ENCODE results near the gene FRMD3.

Gene FRMD3

DNA sequence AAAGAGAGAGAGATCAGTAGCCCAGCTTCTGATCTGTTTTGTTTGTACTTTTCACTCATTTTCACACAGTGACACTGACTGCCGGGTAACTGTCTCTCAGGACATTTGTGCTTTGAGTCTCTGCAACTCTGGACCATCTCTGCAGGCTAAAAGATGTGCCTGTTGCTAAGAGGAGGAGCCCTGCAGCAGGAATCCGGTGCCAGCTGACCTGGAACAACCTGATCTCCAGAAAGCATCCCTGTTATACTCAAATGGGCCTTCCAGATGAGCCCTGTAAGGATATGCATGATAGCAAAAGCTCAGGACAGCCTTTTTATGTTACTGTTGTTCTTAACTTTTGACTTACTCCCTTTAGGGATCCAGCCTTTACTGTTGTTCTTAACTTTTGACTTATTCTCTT, 304.6 kb downstream of the FRMD3 start:
- ATAC-seq (no peak), DNase-seq (ENCODE audit: low spot score in 2 of 2) (no peak)
- Mint-ChIP-seq H3K9me3 (peaks cover 3% of the 10 kb centered on the region), H3K4me1 (no peaks in the 10 kb centered on the region), H3K27ac (no peak overlapping the region), H3K4me3 (no peak overlapping the region), H3K36me3 (no peaks in the 10 kb centered on the region)

DNA sequence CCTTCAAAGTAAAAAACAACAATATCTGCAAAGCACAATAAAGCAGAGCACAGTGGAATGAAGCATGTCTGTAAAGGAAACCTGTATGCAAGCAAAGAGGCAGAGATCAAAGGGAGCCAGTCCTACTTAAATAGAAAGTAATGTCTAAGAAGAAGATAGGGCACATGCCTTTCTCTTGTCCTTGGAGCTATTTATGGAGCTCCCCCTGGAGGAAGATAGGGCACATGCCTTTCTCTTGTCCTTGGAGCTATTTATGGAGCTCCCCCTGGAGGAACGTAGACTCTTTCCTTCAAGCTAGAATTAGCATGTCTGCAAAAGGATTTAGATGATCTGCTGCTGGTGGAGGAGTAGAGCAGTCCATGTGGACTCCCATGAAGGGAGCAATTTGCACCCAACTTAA, 307.2 kb downstream of the FRMD3 start:
- Mint-ChIP-seq H3K9me3 (peaks cover 3% of the 10 kb centered on the region), H3K36me3 (no peaks in the 10 kb centered on the region), H3K4me1 (no peaks in the 10 kb centered on the region), H3K4me3 (no peak overlapping the region), H3K27ac (no peak overlapping the region)
- DNase-seq (ENCODE audit: low spot score in 2 of 2) = no peak
- peak; percentile 48 for ATAC-seq

DNA sequence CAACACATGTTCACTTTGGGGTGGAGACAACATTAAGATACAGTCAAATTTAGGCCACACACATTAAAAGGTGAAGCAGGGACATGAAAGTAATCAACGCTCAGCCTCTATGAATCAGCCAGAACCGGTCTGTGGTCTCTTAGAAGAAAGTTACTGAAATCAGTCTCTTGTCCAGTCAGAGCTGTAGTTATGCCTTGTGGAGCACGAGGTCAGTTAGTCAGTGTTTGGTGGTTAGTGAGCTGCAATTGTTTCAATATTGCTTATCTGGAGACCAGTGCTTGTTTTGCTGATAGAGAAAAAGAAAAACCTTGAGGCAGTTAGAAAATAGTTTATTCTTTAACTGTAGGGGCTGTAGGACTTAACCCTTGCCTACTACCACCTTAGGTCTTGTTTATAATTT, 317.5 kb downstream of the FRMD3 start:
- Mint-ChIP-seq H3K36me3 (no peaks in the 10 kb centered on the region), H3K9me3 (no peaks in the 10 kb centered on the region), H3K4me1 (peaks cover 19% of the 10 kb centered on the region), H3K27ac (no peak overlapping the region), H3K4me3 (no peak overlapping the region)
- DNase-seq (ENCODE audit: low spot score in 2 of 2) = no peak
- peak; percentile 98 for ATAC-seq

DNA sequence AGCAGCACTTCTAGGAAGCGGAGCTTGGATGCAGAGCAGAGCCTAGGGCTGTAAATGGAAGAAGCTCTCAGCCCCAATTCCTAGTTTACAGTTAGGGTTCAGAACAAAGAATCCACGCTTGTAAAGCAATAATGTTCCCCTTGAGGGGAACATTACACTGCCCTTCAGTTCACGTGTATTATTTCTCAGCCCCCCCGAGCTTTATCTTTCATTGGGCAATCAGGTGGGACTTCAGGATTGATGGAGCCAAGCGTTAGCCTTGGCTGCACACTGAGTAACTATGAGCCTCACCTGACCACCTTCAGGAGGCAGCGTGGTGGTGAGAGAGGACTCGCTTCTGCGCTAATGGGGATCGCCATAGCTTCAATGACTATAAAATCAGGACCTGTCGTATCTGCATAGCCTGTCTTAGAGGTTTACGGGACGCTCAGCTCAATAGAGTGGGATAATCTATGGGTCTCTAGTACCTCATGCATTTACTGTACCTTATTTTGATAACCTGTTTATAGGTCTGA, 318.2 kb downstream of the FRMD3 start:
- H3K4me3 Mint-ChIP-seq = peak overlapping the region; percentile 62
- DNase-seq (ENCODE audit: low spot score in 2 of 2) (no peak), ATAC-seq (no peak)
- H3K9me3 Mint-ChIP-seq = no peaks in the 10 kb centered on the region
- no peak overlapping the region for H3K27ac Mint-ChIP-seq
- H3K4me1 Mint-ChIP-seq = peaks cover 19% of the 10 kb centered on the region
- H3K36me3 Mint-ChIP-seq = no peaks in the 10 kb centered on the region

DNA sequence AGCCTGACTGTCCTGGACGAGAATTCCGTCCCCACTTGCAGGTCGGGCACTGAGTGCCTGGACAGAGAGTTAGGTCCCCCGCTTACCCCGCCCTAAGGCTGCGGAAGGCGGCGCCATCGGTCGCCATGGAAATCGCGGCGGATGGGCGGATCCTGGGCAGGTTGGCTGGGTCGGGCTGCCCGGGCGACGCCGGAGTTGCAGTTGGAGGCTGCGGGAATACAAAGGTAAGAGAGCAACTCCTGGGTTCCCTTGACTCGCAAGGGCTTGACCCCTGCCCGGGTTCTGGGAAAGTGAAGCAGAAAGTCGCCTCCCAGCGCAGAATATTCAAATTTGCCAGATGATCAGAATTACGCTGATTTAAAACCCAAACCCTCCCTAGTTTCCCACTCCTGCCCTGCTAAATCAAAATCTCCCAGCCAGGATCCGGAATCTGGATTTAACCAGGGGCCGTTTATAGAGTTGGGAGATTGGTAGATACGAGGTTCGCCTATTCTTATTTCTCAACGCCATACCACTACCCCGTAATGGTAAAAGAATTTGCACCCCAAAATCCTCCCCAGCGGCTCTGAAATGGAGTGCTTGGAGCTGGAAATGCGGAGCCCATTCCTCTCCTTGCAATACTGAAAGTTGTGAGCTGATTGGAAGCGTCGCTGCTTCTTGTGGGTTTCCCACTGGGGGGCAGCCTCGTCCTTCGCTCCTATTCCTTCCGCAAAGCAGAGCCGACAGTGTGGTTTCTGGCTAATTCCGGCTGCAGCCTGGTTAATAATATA, 318.9 kb downstream of the FRMD3 start:
- Mint-ChIP-seq H3K4me1 (peaks cover 19% of the 10 kb centered on the region), H3K27ac (no peak overlapping the region), H3K9me3 (no peaks in the 10 kb centered on the region), H3K4me3 (peak overlapping the region; percentile 62), H3K36me3 (no peaks in the 10 kb centered on the region)
- DNase-seq (ENCODE audit: low spot score in 2 of 2) = no peak
- no peak for ATAC-seq

DNA sequence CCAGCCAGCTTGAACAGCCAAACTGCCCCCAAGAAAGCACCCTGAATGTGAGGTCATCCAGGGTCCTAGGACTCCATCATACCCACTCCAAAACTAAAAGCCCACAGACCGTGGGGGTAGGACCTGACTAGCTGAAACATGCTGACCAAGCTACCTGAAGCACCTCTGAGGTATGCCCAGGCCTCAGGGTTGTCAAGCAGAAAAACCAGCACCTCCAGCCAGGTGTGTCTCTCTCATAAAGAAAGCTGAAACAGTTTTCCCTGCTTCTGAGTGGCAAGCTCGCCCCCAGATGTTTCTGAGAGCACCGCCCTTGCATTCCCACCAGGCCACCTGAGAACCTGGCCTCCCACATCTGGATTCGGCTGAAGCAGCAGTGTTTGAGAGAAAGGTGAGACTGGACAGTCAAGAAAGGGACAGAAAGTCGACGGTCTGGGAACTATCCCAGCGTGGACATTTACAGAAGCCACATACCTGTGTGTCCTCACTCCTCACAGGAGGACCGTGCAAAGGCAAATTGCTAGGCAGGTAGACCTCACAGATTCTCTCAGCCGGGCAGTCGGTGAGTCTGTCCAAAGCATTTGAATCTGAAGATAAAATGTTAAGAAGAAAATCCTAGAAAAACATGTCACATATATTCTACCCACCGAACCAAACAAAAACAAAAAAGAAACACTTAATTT, 319.6 kb downstream of the FRMD3 start:
- Mint-ChIP-seq H3K27ac (no peak overlapping the region), H3K4me3 (peak overlapping the region; percentile 62), H3K36me3 (no peaks in the 10 kb centered on the region), H3K4me1 (peaks cover 19% of the 10 kb centered on the region), H3K9me3 (no peaks in the 10 kb centered on the region)
- DNase-seq (ENCODE audit: low spot score in 2 of 2) (no peak), ATAC-seq (no peak)

DNA sequence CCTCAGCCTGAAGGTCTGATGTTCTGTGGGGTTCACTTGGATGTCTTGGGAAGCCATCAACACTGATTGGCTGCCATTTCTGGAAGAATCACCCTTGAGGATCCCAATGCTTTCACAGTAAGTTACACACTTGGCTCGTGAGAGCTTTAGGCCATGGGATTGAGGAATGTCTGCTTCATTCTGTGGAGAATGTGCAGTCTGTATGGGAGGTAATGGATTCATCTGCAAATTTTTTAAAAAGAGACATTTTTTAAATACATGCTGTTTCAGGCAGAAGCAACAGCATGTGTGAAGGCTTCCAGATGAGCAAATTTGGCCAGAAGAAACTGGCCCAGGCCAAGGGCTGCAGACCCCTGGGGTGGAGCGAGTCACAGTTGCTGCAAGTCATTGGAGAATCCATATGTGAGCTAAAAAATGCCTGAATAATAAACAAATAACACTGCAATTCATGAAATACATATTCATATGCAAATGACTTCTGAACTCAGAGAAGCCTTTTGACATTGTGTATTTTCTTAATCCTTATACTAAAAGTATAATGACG, 328.9 kb downstream of the FRMD3 start:
- H3K4me3 Mint-ChIP-seq = no peak overlapping the region

DNA sequence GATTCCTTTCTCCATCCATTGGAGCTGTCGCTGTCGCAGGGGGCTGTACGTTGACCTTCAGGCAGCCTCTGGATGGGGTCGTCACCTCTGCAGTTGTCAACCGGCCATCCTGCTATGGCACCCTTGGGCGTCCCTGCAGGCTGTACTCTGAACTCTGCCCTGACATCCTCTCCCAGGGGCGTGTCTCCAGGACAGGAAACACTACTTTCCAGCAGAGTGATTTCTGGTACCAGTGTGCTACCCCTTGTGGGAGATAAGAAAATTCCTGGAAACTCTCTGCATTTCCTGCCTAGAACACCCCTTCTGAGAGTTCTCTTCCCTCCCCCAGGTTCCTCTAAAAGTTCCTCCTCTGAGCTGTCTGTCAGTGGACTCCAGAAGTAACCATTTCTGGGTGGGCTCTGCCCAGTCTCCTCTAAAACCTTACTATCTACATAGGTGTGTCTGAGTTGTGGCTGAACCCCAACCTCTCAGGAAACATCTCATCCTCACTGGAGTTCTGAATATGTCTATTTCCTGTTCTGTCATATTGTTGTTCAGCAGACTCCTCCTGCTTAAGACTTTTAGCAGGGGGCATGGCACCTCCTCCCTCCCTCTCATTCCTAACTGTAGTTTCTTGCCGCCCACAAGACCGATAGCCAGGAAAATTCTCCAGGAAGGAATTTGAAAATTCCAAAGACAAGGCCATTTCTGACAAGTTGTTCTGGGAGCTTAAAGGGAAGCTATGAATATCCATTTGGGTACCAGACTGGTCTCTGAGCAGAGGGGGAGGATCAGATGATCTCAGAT, 329.9 kb downstream of the FRMD3 start:
- no peaks in the 10 kb centered on the region for H3K36me3 Mint-ChIP-seq
- ATAC-seq = no peak
- H3K9me3 Mint-ChIP-seq = no peaks in the 10 kb centered on the region
- H3K4me1 Mint-ChIP-seq = no peaks in the 10 kb centered on the region
- DNase-seq (ENCODE audit: low spot score in 2 of 2) = no peak
- H3K27ac Mint-ChIP-seq = no peak overlapping the region
- H3K4me3 Mint-ChIP-seq = no peak overlapping the region

More for the DNA sequence above, 328.9 kb downstream of the FRMD3 start:
- H3K27ac Mint-ChIP-seq = no peak overlapping the region
- DNase-seq (ENCODE audit: low spot score in 2 of 2) (no peak), ATAC-seq (no peak)
- H3K9me3 Mint-ChIP-seq = no peaks in the 10 kb centered on the region
- no peaks in the 10 kb centered on the region for H3K36me3 Mint-ChIP-seq
- no peaks in the 10 kb centered on the region for H3K4me1 Mint-ChIP-seq

DNA sequence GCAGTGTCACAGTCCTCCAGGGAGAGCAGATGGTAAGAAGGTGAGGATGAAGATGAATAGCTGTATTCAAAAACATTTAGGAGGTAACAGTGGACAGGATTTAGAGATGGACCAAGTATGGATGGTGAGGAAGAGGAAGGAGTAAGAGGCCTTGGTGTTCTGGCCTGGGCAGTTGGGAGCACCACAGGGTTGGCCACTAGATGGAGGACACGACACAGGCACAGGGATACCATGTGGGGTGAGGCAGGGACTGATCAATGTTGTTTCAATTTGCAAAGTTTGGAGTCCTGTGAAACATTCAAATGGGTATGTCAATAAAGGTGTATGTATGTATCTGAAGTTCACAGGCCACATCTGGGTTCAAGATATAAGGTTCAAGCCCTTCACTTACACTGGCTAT, 334.2 kb downstream of the FRMD3 start:
- Mint-ChIP-seq H3K36me3 (no peaks in the 10 kb centered on the region), H3K27ac (no peak overlapping the region), H3K4me1 (no peaks in the 10 kb centered on the region), H3K4me3 (no peak overlapping the region), H3K9me3 (no peaks in the 10 kb centered on the region)
- DNase-seq (ENCODE audit: low spot score in 2 of 2) (no peak), ATAC-seq (peak; percentile 38)

DNA sequence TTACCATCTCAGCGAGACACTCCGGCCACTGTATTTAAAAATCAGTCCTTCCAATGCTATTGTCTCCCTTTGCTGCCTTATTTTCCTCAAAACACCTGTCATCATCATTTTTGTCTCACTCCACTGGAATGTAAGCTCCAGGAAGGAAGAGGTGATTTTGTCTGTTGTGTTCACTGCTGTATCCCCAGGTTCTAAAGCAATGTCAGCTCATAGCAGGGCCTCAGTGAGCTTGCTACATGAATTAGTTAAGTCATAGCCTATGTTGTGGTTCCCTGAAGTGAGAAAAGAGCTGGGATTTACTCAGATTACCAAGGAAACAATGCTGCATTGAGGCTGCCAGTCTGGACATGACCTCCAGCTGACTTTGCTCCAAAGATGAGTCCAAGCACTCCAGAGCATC, 337.7 kb downstream of the FRMD3 start:
- ATAC-seq (no peak), DNase-seq (ENCODE audit: low spot score in 2 of 2) (no peak)
- no peak overlapping the region for H3K4me3 Mint-ChIP-seq
- no peaks in the 10 kb centered on the region for H3K36me3 Mint-ChIP-seq
- no peaks in the 10 kb centered on the region for H3K9me3 Mint-ChIP-seq
- no peak overlapping the region for H3K27ac Mint-ChIP-seq
- H3K4me1 Mint-ChIP-seq = no peaks in the 10 kb centered on the region

DNA sequence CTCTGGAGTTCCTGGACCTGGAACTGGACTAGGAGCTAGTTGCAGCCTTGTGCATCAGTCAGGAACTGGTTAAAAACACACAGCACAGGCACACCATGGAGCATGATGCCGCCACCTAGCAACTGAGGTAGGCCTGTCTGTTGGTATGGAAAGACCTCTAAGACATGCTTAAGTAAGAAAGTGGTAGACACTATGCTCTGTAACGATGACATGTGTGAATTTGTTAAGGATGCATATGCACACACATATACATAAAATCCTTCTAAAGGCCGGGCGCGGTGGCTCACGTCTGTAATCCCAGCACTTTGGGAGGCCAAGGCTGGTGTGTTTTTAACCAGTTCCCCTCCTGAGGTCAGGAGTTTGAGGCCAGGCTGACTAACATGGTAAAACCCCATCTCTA, 338.4 kb downstream of the FRMD3 start:
- no peak overlapping the region for H3K27ac Mint-ChIP-seq

DNA sequence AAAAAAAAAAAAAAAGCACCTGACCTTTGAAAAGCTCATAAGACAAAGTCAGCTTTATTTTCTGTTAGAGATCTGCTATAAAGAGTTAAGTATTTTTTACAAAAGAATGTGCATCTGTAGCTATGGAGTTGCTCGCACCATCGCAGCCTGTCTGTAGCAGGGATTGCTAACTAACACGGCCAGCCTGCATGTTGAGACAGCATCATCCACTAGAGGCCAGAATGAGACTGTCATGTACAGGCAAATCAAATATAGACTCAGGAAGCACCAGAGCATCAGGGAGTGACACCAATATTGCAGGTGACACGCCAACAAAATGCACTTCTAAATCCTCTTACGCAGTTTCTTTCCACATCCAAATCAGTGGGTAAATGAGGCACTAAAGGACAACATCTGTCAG, 339.0 kb downstream of the FRMD3 start:
- Mint-ChIP-seq H3K27ac (no peak overlapping the region), H3K36me3 (no peaks in the 10 kb centered on the region), H3K4me3 (no peak overlapping the region), H3K9me3 (no peaks in the 10 kb centered on the region), H3K4me1 (no peaks in the 10 kb centered on the region)
- peak; percentile 15 for ATAC-seq
- no peak for DNase-seq (ENCODE audit: low spot score in 2 of 2)

More for the DNA sequence above, 338.4 kb downstream of the FRMD3 start:
- Mint-ChIP-seq H3K9me3 (no peaks in the 10 kb centered on the region), H3K4me3 (no peak overlapping the region), H3K36me3 (no peaks in the 10 kb centered on the region), H3K4me1 (no peaks in the 10 kb centered on the region)
- ATAC-seq (no peak), DNase-seq (ENCODE audit: low spot score in 2 of 2) (no peak)

DNA sequence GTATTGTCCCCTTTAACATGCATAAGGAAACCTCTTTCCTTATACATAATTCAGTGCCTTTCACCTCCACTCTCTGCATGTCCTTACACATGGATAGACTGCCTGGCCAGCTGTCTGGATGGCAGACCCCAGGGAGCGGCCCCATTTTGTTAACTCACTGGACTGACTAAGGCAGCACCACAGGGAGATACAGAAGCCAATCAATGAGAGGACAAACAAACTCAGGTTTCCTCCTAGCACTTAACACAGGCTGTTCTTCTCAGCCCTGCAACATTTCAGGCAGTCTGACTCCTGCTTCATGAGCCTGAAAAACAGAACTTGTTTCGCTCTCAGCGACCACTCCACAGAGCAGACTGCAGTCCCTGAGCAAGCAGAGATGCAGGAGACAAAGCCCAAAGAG, 339.8 kb downstream of the FRMD3 start:
- no peaks in the 10 kb centered on the region for H3K36me3 Mint-ChIP-seq
- H3K4me1 Mint-ChIP-seq = no peaks in the 10 kb centered on the region
- ATAC-seq = no peak
- H3K4me3 Mint-ChIP-seq = no peak overlapping the region
- H3K27ac Mint-ChIP-seq = no peak overlapping the region
- DNase-seq (ENCODE audit: low spot score in 2 of 2) = no peak
- no peaks in the 10 kb centered on the region for H3K9me3 Mint-ChIP-seq

DNA sequence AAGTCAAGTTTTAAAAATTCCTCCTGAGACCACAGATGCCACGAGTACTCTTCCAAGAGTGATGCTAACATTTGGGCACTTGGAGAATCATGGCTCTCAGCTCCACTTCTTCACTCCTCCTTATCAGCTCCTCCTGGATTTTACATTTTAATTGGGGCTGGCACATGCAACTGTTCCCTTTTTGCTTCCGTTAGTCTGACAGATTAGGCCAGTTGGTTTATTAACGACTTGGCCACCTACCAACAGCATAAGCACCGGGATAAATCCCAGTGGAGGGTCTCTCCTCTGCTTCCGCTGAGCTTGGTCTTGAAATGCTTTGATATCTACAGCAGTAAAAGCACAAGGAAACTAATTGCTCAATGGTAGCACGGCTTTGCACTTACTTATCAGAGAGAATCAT, 340.6 kb downstream of the FRMD3 start:
- H3K27ac Mint-ChIP-seq = no peak overlapping the region
- no peak overlapping the region for H3K4me3 Mint-ChIP-seq
- DNase-seq (ENCODE audit: low spot score in 2 of 2) (no peak), ATAC-seq (no peak)
- H3K4me1 Mint-ChIP-seq = no peaks in the 10 kb centered on the region
- no peaks in the 10 kb centered on the region for H3K36me3 Mint-ChIP-seq
- no peaks in the 10 kb centered on the region for H3K9me3 Mint-ChIP-seq

DNA sequence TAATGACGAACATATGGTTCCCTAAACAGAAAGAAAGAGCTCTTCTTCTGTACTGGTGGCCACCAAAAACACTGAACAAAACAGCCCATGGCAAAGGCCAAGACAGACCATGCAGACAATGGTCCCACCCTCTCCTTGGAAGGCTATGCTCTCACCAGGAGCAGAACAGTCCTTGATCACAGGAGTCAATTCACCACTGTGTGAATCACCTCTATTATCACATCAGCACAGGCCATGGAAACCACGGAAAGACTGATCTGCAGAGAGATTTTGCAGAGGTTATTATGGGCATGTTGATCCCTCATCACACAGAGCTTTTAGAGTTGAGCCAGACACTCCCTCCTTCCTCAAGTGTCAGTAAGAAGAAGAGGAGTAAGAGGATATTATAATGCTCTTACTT, 341.3 kb downstream of the FRMD3 start:
- Mint-ChIP-seq H3K9me3 (no peaks in the 10 kb centered on the region), H3K36me3 (no peaks in the 10 kb centered on the region), H3K27ac (no peak overlapping the region), H3K4me1 (no peaks in the 10 kb centered on the region), H3K4me3 (no peak overlapping the region)
- ATAC-seq (peak; percentile 42), DNase-seq (ENCODE audit: low spot score in 2 of 2) (no peak)

Data from stimulated activated effector memory CD8-positive, alpha-beta T cell treated with anti-CD3 and anti-CD28 coated beads, Interleukin-12 subunit alpha, Interleukin-12 subunit beta, amount 100 ng/mL, for 72 hours (primary cell).